SK-N-SH (cell line): ENCODE results near the gene LACTBL1.

Experiments used
- TAF1 ChIP-seq: IDR thresholded peaks from 2 replicates; pipeline ENCODE4 v1.6.1; 2012; ENCODE audit warnings: low read depth, mild to moderate bottlenecking, low read length, moderate library complexity, borderline replicate concordance
- TF ChIP-seq, protein P1 (sequence below): fragments of 200-600 bp; sonication (generic); IDR thresholded peaks from 2 replicates; pipeline ENCODE4 v1.6.1; 2017; ENCODE audit warnings: antibody characterized with exemption, mild to moderate bottlenecking, moderate library complexity
- TF ChIP-seq, protein P2 (sequence below): IDR thresholded peaks from 2 replicates; pipeline ENCODE4 v1.6.1; 2012; ENCODE audit warnings: mild to moderate bottlenecking, low read depth, low read length, moderate library complexity

DNA sequence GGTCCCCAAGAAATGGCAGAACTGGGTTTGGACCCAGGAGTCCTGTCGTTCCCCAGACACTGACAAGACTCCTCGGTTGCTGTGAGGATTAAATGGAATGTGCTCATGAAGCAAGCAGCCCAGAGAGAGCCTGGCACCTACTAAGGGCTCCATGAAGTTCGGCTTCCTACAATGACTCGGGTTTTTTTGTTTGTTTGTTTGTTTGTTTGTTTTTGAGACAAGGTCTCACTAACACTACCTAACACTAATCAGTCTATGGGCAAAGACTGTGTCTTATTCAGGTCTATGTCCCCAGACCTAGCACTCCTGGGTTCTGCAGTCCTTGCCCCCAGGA, 3.4 kb upstream of the LACTBL1 start:
- TF ChIP-seq, protein P1, sequence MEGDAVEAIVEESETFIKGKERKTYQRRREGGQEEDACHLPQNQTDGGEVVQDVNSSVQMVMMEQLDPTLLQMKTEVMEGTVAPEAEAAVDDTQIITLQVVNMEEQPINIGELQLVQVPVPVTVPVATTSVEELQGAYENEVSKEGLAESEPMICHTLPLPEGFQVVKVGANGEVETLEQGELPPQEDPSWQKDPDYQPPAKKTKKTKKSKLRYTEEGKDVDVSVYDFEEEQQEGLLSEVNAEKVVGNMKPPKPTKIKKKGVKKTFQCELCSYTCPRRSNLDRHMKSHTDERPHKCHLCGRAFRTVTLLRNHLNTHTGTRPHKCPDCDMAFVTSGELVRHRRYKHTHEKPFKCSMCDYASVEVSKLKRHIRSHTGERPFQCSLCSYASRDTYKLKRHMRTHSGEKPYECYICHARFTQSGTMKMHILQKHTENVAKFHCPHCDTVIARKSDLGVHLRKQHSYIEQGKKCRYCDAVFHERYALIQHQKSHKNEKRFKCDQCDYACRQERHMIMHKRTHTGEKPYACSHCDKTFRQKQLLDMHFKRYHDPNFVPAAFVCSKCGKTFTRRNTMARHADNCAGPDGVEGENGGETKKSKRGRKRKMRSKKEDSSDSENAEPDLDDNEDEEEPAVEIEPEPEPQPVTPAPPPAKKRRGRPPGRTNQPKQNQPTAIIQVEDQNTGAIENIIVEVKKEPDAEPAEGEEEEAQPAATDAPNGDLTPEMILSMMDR, result no peak
- TF ChIP-seq TAF1, result no peak
- TF ChIP-seq, protein P2, sequence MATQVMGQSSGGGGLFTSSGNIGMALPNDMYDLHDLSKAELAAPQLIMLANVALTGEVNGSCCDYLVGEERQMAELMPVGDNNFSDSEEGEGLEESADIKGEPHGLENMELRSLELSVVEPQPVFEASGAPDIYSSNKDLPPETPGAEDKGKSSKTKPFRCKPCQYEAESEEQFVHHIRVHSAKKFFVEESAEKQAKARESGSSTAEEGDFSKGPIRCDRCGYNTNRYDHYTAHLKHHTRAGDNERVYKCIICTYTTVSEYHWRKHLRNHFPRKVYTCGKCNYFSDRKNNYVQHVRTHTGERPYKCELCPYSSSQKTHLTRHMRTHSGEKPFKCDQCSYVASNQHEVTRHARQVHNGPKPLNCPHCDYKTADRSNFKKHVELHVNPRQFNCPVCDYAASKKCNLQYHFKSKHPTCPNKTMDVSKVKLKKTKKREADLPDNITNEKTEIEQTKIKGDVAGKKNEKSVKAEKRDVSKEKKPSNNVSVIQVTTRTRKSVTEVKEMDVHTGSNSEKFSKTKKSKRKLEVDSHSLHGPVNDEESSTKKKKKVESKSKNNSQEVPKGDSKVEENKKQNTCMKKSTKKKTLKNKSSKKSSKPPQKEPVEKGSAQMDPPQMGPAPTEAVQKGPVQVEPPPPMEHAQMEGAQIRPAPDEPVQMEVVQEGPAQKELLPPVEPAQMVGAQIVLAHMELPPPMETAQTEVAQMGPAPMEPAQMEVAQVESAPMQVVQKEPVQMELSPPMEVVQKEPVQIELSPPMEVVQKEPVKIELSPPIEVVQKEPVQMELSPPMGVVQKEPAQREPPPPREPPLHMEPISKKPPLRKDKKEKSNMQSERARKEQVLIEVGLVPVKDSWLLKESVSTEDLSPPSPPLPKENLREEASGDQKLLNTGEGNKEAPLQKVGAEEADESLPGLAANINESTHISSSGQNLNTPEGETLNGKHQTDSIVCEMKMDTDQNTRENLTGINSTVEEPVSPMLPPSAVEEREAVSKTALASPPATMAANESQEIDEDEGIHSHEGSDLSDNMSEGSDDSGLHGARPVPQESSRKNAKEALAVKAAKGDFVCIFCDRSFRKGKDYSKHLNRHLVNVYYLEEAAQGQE, result no peak
